HFF-Myc (cell line): ENCODE results near the gene GSTP1.

Source experiments
- DNase-seq: peaks from one replicate; pipeline ENCODE4 v3.0.0-alpha.2; 2011; ENCODE audit warnings: low read depth; ENCODE audit errors: extremely low read depth
- H3K4me3 ChIP-seq: replicated peaks from 2 replicates; pipeline ENCODE4 v1.5.1; 2011; ENCODE audit warnings: low read depth, mild to moderate bottlenecking, control low read depth, low read length
- TF ChIP-seq, protein P1 (sequence below): IDR thresholded peaks from 2 replicates; pipeline ENCODE4 v1.5.1; 2012; ENCODE audit warnings: mild to moderate bottlenecking, low read depth, low read length, control low read depth; ENCODE audit errors: missing control alignments

The GSTP1 gene

DNA sequence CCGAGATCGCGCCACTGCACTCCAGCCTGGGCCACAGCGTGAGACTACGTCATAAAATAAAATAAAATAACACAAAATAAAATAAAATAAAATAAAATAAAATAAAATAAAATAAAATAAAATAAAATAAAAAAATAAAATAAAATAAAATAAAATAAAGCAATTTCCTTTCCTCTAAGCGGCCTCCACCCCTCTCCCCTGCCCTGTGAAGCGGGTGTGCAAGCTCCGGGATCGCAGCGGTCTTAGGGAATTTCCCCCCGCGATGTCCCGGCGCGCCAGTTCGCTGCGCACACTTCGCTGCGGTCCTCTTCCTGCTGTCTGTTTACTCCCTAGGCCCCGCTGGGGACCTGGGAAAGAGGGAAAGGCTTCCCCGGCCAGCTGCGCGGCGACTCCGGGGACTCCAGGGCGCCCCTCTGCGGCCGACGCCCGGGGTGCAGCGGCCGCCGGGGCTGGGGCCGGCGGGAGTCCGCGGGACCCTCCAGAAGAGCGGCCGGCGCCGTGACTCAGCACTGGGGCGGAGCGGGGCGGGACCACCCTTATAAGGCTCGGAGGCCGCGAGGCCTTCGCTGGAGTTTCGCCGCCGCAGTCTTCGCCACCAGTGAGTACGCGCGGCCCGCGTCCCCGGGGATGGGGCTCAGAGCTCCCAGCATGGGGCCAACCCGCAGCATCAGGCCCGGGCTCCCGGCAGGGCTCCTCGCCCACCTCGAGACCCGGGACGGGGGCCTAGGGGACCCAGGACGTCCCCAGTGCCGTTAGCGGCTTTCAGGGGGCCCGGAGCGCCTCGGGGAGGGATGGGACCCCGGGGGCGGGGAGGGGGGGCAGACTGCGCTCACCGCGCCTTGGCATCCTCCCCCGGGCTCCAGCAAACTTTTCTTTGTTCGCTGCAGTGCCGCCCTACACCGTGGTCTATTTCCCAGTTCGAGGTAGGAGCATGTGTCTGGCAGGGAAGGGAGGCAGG is at the start of gene GSTP1:
Gene GSTP1, plus strand, starts transcription at position 566 of the 958 bp plus-strand sequence. Its CDS starts 32 bp downstream, at position 598.
- TF ChIP-seq, protein P1, sequence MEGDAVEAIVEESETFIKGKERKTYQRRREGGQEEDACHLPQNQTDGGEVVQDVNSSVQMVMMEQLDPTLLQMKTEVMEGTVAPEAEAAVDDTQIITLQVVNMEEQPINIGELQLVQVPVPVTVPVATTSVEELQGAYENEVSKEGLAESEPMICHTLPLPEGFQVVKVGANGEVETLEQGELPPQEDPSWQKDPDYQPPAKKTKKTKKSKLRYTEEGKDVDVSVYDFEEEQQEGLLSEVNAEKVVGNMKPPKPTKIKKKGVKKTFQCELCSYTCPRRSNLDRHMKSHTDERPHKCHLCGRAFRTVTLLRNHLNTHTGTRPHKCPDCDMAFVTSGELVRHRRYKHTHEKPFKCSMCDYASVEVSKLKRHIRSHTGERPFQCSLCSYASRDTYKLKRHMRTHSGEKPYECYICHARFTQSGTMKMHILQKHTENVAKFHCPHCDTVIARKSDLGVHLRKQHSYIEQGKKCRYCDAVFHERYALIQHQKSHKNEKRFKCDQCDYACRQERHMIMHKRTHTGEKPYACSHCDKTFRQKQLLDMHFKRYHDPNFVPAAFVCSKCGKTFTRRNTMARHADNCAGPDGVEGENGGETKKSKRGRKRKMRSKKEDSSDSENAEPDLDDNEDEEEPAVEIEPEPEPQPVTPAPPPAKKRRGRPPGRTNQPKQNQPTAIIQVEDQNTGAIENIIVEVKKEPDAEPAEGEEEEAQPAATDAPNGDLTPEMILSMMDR, result peak; percentile 49
- peak within 1 kb of the TSS; percentile 95 for H3K4me3 ChIP-seq
- DNase-seq, result peak; percentile 58

- DNase-seq, result no peak
- TF ChIP-seq, protein P1, result no peak
- no peak overlapping the region for H3K4me3 ChIP-seq
These were observed 49.4 kb upstream of the GSTP1 start for GRCh38 chr11:67534070-67534679.

DNA sequence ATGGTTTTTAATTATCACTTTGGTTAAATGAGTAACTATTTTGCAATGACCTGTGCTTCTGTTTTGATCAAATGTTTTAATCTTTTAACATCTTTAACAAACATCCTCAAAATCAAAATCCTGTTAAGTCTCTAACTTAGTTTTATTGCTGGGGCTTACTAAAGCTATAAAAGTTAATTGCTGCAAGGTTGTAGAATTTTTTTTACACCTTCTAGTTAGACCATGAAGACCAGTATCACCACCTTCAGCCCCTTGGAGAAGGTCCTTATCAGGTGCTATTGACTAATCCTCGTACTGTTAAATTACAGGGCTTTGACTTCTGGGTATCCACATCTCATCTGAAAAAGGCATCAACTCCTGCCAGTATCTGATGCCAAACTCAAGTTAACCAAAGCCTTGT is 48.1 kb upstream of the GSTP1 start:
- DNase-seq, result no peak
- TF ChIP-seq, protein P1, result no peak
- no peak overlapping the region for H3K4me3 ChIP-seq

DNA sequence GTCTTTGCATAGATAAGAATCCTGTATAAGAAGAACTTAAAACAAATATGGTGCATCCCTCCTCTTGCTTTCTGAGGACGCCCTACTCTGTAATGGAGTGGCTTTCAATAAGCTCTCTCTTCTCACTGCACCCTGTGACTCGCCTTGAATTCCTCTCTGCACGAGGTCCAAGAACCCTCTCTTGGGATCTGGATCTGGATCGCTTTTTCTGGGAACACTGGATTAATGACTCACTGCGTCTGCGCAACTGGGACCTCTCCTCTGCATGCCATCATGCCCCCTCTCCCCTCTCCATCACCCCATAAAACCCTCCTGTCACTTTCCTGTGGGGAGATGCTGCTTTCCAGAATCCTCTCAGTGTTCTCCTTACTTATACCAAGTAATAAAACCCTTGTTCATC is 45.3 kb upstream of the GSTP1 start:
- no peak for DNase-seq
- H3K4me3 ChIP-seq, result no peak overlapping the region
- TF ChIP-seq, protein P1, result no peak

DNA sequence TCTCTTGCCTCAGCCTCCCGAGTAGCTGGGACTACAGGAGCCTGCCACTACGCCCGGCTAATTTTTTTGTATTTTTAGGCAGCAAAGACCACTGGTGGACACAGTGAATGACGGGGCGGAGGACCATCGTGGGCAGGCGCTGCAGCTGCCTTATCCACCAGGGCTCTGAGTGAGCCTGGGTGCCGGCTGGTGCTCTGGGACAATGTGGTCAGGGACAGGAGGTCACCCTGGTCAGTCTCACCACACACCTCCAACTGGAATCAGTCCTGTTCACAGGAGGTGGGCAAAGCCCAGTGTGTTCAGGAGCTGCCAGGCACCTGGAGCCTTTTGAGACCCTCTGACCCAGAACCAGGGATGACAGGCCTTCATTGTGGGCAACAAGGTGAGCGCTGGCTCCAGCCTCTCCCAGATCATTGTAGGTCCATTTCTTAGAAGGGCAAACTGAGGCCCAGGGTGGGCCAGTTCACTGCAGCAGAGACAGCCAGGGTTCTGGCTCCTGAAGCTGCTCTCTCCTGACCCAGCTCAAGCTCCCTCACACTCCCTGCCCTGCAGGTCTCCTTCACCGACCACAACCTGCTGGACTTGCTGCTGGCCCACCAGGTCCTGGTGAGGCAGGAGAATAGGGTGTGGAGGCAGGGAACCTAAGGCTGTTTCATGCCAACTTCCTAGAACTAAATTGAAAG is 44.6 kb upstream of the GSTP1 start:
- TF ChIP-seq, protein P1, result no peak
- no peak for DNase-seq
- H3K4me3 ChIP-seq, result no peak overlapping the region

DNA sequence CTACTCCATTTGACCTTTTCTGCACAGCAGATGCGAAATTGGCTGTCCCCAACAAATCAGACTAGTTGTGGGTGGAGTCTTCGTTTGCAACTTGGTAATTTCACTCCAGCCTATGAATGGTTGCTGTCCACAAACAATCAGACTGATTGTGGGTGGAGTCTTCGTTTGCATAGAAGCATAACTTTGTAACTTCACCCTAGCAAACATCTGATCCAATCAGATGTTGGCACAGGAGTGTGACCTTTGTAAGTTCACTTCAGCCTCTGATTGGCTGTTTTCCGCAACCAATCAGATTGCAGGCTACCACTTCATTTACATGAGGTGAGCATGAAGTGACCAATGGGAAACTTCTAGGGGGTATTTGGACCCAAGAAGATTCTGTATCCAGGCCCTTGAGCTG is 44.1 kb upstream of the GSTP1 start:
- DNase-seq, result no peak
- TF ChIP-seq, protein P1, result no peak
- no peak overlapping the region for H3K4me3 ChIP-seq
